GM19452 (cell line): Measurements from ENCODE around the gene ORC4.

ENCODE experiments used
- ATAC-seq: cut with Tn5 transposase; IDR thresholded peaks from one replicate; pipeline ENCODE4 v1.9.1; 2021; ENCODE audit not compliant: unreplicated experiment

Gene ORC4

GRCh38 chr2:148020111-148021058 is at the start of gene ORC4:
ORC4 (minus strand) TSS chr2:148020737; CDS start chr2:147975958, 44,779 bp downstream.
- ATAC-seq = peak; percentile 71

- no peak for ATAC-seq
Measured at GRCh38 chr2:148067801-148068200, 47.3 kb upstream of the ORC4 start.

GRCh38 chr2:148065936-148066335 is 45.4 kb upstream of the ORC4 start:
- ATAC-seq = no peak

- no peak for ATAC-seq
Measured at GRCh38 chr2:148063633-148064032, 43.1 kb upstream of the ORC4 start.

- ATAC-seq = no peak
Measured at GRCh38 chr2:148058641-148059040, 38.1 kb upstream of the ORC4 start.

- no peak for ATAC-seq
Measured at GRCh38 chr2:148052687-148053086, 32.1 kb upstream of the ORC4 start.

- no peak for ATAC-seq
Measured at GRCh38 chr2:148049284-148049683, 28.7 kb upstream of the ORC4 start.

GRCh38 chr2:148048475-148049221 is 28.1 kb upstream of the ORC4 start:
- ATAC-seq = peak; percentile 66

- ATAC-seq = no peak
Measured at GRCh38 chr2:148046802-148047201, 26.3 kb upstream of the ORC4 start.

GRCh38 chr2:148044322-148044721 is 23.8 kb upstream of the ORC4 start:
- no peak for ATAC-seq

GRCh38 chr2:148042219-148042618 is 21.7 kb upstream of the ORC4 start:
- ATAC-seq = peak; percentile 81

- ATAC-seq = no peak
Measured at GRCh38 chr2:148039783-148040182, 19.2 kb upstream of the ORC4 start.

- ATAC-seq = no peak
Measured at GRCh38 chr2:148032215-148032614, 11.7 kb upstream of the ORC4 start.

- ATAC-seq = no peak
Measured at GRCh38 chr2:148031152-148031551, 10.6 kb upstream of the ORC4 start.

- ATAC-seq = no peak
Measured at GRCh38 chr2:148028781-148029180, 8.2 kb upstream of the ORC4 start.

- ATAC-seq = no peak
Measured at GRCh38 chr2:148027822-148028221, 7.3 kb upstream of the ORC4 start.

GRCh38 chr2:148026573-148026972 is 6.0 kb upstream of the ORC4 start:
- ATAC-seq = no peak

- ATAC-seq = peak; percentile 38
Measured at GRCh38 chr2:148023861-148024260, 3.3 kb upstream of the ORC4 start.

GRCh38 chr2:148022882-148023281 is 2.3 kb upstream of the ORC4 start:
- ATAC-seq = no peak

- ATAC-seq = no peak
Measured at GRCh38 chr2:148022351-148022750, 1.8 kb upstream of the ORC4 start.

GRCh38 chr2:148021886-148022285 is 1.3 kb upstream of the ORC4 start:
- no peak for ATAC-seq
